Gastroesophageal sphincter (tissue), 4 donors: Measurements from ENCODE around the gene LIMS1. TPM values are rescaled to one million over a fixed set of nuclear protein-coding genes. Genes with fewer than 3 reads are reported as not detected.
A peak's percentile ranks its signal among the peaks of the same experiment; 100 is the strongest.

Experiments
- ATAC-seq: fragments of 150-250 bp; one replicate; pipeline ENCODE4 v1.9.1; 2016; ENCODE audit warnings: mild to moderate bottlenecking, moderate library complexity
- H3K27ac ChIP-seq, 4 donors: fragments of 200-600 bp; sonication (generic) in 3 of 4; 1 replicate in 3 of 4; 2 replicates in 1 of 4; pipeline ENCODE4 v1.5.1; 2016 to 2019
- H3K27me3 ChIP-seq: fragments of 200-600 bp; sonication (generic); one replicate; pipeline ENCODE4 v1.5.1; 2019
- H3K36me3 ChIP-seq, 2 donors: fragments of 200-600 bp; sonication (generic); one replicate each; pipeline ENCODE4 v1.5.1; 2019; ENCODE audit warnings: control low read depth in 1 of 2
- H3K4me1 ChIP-seq, 3 donors: fragments of 200-600 bp; sonication (generic); 1 replicate in 2 of 3; 2 replicates in 1 of 3; pipeline ENCODE4 v1.5.1; 2016 to 2019; ENCODE audit warnings: control low read depth in 2 of 3
- H3K4me3 ChIP-seq, 2 donors: fragments of 200-600 bp; sonication (generic); one replicate each; pipeline ENCODE4 v1.5.1; 2019; ENCODE audit warnings: mild to moderate bottlenecking in 1 of 2, moderate library complexity in 1 of 2
- H3K9me3 ChIP-seq, 3 donors: fragments of 200-600 bp; sonication (generic); one replicate each; pipeline ENCODE4 v1.5.1; 2017 to 2019; ENCODE audit warnings: control low read depth in 2 of 3
- EP300 ChIP-seq: sonication (generic); formaldehyde crosslinking; IDR thresholded peaks from one replicate; pipeline ENCODE4 v1.6.1; 2017; ENCODE audit warnings: antibody characterized with exemption, mild to moderate bottlenecking
- POLR2A ChIP-seq, 2 donors: fragments of 450-650 bp; IDR thresholded peaks; one replicate each; pipeline ENCODE4 v1.6.1; 2017; ENCODE audit warnings: antibody characterized with exemption in 2 of 2, mild to moderate bottlenecking in 2 of 2, moderate library complexity in 1 of 2
- POLR2AphosphoS5 ChIP-seq: sonication (generic); formaldehyde crosslinking; IDR thresholded peaks from one replicate; pipeline ENCODE4 v1.6.1; 2017; ENCODE audit warnings: antibody characterized with exemption
- WGBS, 2 donors: methylation state at CpG; one replicate each; pipeline ENCODE4 v1.1.5; 2018; ENCODE audit warnings: low coverage in 1 of 2; 5-methylcytosine and 5-hydroxymethylcytosine counted together
- total RNA-seq, 4 donors: library from RNA; depleted of rRNA; stranded (reverse); fragments of >200 nt; gene quantifications; one replicate each; pipeline ENCODE4 v1.1.0, GENCODE V29; 2016
- TF ChIP-seq, protein P1 (sequence below), 4 experiments: fragments of 200-600 bp in 2 of 4; fragments of 450-650 bp in 2 of 4; sonication (generic) in 1 of 4; IDR thresholded peaks; one replicate each; pipeline ENCODE4 v1.5.1; 2017 to 2019; ENCODE audit warnings: antibody characterized with exemption in 4 of 4, mild to moderate bottlenecking in 2 of 4, moderate library complexity in 2 of 4

The LIMS1 gene
- total RNA-seq, 4 donors from 2014 or later = 79.6 to 119 (median 116) TPM

DNA sequence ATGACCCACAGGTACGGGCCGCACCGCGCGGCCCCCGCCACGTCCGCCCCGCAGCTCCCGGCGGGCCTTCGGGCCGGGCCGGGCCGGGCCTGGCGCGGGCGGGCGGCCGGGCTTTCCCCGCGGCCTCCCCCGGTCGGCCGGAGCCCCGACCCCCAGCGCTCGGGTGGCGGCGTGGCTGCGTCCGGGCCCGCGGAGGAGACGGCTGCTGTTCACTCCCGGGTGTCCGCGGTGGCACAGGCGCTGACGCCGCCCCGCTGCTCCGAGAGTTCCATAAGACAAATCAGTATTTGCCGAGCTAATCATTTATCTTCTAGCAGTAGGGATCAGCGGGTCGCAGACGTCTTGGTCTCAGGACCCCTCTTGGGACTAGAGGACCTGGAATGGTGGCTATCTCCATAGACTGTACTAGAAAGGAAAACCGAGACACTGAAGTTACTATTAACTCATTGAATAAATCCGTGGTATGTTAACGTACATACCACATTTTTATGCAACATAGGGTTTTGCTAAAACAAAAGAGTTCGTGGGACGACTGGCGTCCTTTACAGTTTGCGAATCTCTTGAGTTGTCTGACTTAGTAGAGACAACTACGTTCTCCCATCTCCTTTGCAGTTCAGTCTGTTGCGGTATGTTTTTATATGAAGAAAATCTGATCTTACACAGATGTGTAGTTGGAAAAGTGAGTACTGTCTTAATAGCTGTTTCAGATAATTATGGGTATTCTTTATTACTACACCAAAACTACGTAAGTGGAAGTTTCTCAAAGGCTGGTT is 500 bp downstream of the LIMS1 start:
- H3K4me1 ChIP-seq = peaks cover 0 to 49% (median 6%) of the 10 kb centered on the region in 3 donors
- TF ChIP-seq EP300 (no peak), POLR2A (IDR thresholded peaks at IDR 0.05) (no peak), POLR2AphosphoS5 (no peak)
- TF ChIP-seq, protein P1, sequence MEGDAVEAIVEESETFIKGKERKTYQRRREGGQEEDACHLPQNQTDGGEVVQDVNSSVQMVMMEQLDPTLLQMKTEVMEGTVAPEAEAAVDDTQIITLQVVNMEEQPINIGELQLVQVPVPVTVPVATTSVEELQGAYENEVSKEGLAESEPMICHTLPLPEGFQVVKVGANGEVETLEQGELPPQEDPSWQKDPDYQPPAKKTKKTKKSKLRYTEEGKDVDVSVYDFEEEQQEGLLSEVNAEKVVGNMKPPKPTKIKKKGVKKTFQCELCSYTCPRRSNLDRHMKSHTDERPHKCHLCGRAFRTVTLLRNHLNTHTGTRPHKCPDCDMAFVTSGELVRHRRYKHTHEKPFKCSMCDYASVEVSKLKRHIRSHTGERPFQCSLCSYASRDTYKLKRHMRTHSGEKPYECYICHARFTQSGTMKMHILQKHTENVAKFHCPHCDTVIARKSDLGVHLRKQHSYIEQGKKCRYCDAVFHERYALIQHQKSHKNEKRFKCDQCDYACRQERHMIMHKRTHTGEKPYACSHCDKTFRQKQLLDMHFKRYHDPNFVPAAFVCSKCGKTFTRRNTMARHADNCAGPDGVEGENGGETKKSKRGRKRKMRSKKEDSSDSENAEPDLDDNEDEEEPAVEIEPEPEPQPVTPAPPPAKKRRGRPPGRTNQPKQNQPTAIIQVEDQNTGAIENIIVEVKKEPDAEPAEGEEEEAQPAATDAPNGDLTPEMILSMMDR (IDR thresholded peaks at IDR 0.05) = no peak
- no peaks in the 10 kb centered on the region for H3K36me3 ChIP-seq
- WGBS, 2 donors = 0 to 1% methylated on average over 2 to 11 of the region's 57 CpGs
- H3K9me3 ChIP-seq = no peaks in the 10 kb centered on the region
- no peaks in the 10 kb centered on the region for H3K27me3 ChIP-seq
- peak overlapping the region; percentile 53 to 74 for H3K4me3 ChIP-seq
- peak overlapping the region; percentile 72 to 98 (median 96) for H3K27ac ChIP-seq
- ATAC-seq = peak; percentile 56

DNA sequence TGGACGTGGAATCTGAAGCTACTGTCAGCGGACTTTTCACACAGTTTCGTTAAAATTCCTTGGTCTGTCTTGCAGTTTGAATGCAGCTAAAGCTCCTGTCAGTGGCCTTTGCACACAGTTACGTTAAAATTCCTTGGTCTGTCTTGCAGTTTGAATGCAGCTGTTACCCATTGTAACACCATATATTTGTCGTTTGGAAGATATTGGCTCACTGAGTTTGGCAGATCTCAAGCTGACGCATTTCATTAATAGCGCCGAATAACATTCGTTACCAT is 1.0 kb downstream of the LIMS1 start:
- Histone ChIP-seq H3K9me3 (no peaks in the 10 kb centered on the region), H3K4me1 (peaks cover 0 to 54% (median 6%) of the 10 kb centered on the region in 3 donors), H3K27me3 (no peaks in the 10 kb centered on the region), H3K4me3 (peak overlapping the region; percentile 53 to 74), H3K36me3 (no peaks in the 10 kb centered on the region), H3K27ac (peak overlapping the region; percentile 72 to 98 (median 96))
- ATAC-seq = no peak
- TF ChIP-seq POLR2AphosphoS5 (no peak), POLR2A (IDR thresholded peaks at IDR 0.05) (no peak), EP300 (no peak)
- TF ChIP-seq, protein P1 (IDR thresholded peaks at IDR 0.05) = no peak
- 3 to 12% methylated on average over 9 of the region's 9 CpGs for WGBS, 2 donors

DNA sequence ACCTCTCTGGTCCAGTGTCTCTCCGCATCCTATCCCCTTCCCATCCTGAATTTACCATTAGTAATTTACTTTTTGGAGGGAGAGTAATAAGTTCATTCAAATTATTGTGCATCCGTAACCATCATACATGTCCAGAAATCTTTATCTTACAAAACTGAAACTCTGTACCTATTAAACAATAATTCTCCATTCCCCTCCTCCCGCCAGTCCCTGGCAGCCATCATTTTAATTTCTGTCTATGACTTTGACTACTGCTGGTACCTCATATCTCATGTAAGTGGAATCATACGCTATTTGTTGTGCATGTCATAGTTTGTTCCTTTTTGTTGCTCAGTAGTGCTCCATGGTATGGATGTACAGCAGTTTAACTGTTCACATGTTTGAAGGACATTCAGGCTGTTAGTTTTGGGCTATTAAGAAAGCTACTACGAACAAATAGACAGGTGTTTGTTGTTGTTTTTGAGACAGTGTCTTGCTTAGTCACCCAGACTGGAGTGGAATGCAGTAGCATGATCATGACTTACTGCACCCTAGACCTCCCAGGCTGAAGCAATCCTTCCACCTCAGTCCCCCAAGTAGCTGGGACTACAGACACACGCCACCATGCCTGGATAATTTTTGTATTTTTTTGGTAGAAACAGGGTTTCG is 2.0 kb downstream of the LIMS1 start:
- 78 to 89% methylated on average over 6 to 7 of the region's 7 CpGs for WGBS, 2 donors
- no peak for TF ChIP-seq POLR2A (IDR thresholded peaks at IDR 0.05)
- TF ChIP-seq EP300 = no peak
- TF ChIP-seq, protein P1 (IDR thresholded peaks at IDR 0.05) = no peak
- TF ChIP-seq POLR2AphosphoS5 = no peak
- Histone ChIP-seq H3K36me3 (no peaks in the 10 kb centered on the region), H3K4me3 (peak overlapping the region in 1 of 2 donors; percentile 74), H3K27ac (no peak overlapping the region), H3K9me3 (no peaks in the 10 kb centered on the region), H3K4me1 (peaks cover 0 to 64% (median 6%) of the 10 kb centered on the region in 3 donors), H3K27me3 (no peaks in the 10 kb centered on the region)
- ATAC-seq = no peak

DNA sequence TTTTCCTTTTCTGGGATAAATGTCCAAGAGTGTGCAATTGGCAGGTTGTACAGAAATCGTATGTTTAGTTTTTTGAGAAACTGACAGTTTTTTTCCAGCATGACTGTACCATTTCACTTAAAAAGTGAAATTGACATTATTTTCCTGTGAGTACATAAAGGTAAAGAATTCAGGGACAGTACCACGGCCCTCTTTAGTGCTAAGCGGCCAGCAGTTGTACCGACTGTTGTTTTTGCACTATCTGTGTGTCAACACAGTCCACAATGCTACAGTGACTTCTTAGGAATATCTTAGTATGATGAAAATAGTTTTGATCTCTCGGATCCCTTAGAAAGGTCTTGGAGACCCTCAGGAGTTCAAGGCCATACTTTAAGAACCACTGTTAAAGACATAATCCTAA is 2.6 kb downstream of the LIMS1 start:
- peaks cover 0 to 70% (median 6%) of the 10 kb centered on the region in 3 donors for H3K4me1 ChIP-seq
- H3K9me3 ChIP-seq = no peaks in the 10 kb centered on the region
- no peak overlapping the region for H3K4me3 ChIP-seq
- 72 to 84% methylated on average over 3 to 5 of the region's 5 CpGs for WGBS, 2 donors
- H3K36me3 ChIP-seq = no peaks in the 10 kb centered on the region
- H3K27ac ChIP-seq = no peak overlapping the region
- no peak for ATAC-seq
- no peaks in the 10 kb centered on the region for H3K27me3 ChIP-seq
- TF ChIP-seq POLR2A (IDR thresholded peaks at IDR 0.05) (no peak), EP300 (no peak), POLR2AphosphoS5 (no peak)
- TF ChIP-seq, protein P1 (IDR thresholded peaks at IDR 0.05) = no peak
